Upper lobe of left lung (tissue), 4 donors: ENCODE measurements around the gene ERMAP.

Experiments
- POLR2AphosphoS5 ChIP-seq, 2 donors: sonication (generic); formaldehyde crosslinking; IDR thresholded peaks; one replicate each; pipeline ENCODE4 v1.5.1; 2017; ENCODE audit warnings: antibody characterized with exemption in 2 of 2
- TF ChIP-seq, protein P1 (sequence below), 6 experiments: fragments of 450-650 bp in 4 of 6; fragments of 200-600 bp in 2 of 6; sonication (generic) in 2 of 6; IDR thresholded peaks; one replicate each; pipeline ENCODE4 v1.5.1; 2016 to 2019; ENCODE audit warnings: antibody characterized with exemption in 6 of 6

DNA sequence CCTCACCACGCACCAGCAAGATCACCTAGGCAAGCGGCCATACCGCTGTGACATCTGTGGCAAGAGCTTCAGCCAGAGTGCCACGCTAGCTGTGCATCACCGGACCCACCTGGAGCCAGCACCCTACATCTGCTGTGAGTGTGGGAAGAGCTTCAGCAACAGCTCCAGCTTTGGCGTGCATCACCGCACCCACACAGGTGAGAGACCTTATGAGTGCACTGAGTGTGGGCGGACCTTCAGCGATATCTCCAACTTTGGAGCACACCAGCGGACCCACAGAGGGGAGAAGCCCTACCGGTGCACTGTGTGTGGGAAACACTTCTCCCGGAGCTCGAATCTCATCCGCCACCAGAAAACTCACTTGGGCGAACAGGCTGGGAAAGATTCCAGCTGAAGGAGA is 34.5 kb downstream of the ERMAP start:
- TF ChIP-seq, protein P1, sequence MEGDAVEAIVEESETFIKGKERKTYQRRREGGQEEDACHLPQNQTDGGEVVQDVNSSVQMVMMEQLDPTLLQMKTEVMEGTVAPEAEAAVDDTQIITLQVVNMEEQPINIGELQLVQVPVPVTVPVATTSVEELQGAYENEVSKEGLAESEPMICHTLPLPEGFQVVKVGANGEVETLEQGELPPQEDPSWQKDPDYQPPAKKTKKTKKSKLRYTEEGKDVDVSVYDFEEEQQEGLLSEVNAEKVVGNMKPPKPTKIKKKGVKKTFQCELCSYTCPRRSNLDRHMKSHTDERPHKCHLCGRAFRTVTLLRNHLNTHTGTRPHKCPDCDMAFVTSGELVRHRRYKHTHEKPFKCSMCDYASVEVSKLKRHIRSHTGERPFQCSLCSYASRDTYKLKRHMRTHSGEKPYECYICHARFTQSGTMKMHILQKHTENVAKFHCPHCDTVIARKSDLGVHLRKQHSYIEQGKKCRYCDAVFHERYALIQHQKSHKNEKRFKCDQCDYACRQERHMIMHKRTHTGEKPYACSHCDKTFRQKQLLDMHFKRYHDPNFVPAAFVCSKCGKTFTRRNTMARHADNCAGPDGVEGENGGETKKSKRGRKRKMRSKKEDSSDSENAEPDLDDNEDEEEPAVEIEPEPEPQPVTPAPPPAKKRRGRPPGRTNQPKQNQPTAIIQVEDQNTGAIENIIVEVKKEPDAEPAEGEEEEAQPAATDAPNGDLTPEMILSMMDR (IDR thresholded peaks at IDR 0.05) = no peak
- TF ChIP-seq POLR2AphosphoS5 (IDR thresholded peaks at IDR 0.05) = no peak
